Astrocyte of the cerebellum (primary cell): ENCODE data around the gene TNIP1.

ENCODE experiments used
- DNase-seq: peaks from one replicate; pipeline ENCODE4 v3.0.0-alpha.2; 2011; ENCODE audit warnings: low read depth
- H3K4me3 ChIP-seq: 2 replicates; pipeline ENCODE4 v1.5.1; 2011; ENCODE audit warnings: mild to moderate bottlenecking, low read depth, low read length, moderate library complexity
- in situ Hi-C: cut with HindIII; loops from 2 replicates; pipeline ENCODE4 v1.10.0; 2017; ENCODE audit warnings: low sequenced_read_pairs
- TF ChIP-seq, protein P1 (sequence below): IDR thresholded peaks from 2 replicates; pipeline ENCODE4 v1.5.1; 2012; ENCODE audit warnings: low read length, low read depth, moderate library complexity, mild to moderate bottlenecking; ENCODE audit errors: missing control alignments

The TNIP1 gene

DNA sequence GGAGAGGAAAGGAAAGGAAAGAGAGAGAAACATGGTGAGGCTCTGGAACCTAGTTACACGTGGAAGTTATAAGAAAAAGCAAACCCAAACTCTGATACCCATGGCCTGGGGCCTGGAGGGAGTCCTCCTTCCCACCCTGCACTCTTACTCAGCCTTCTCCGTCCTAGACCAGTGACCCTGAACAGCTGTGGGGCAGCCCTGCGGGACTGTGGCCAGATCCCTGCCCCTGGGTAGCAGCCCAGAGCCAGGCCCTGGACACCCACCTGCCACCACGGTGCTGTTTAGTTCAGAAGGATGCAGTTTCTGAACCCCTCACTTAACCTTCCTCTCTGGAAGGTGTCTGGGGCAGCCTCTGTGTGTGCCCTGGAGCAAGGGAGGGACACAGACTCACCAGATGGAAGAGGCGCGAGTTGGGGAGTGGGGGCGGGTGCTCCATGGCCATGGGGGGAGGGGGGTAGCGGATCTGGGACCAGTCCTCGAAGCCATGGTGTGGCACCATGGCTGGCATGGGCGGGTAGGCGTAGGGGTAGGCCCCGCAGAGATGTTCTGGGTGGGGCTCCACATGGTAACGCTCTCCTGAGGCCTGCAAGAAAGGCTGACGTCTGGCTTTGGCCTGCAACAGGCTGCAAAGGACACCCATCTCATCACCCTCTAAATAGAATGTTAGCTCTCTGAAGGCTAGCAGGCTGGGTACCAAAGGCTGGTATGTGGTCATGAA is 47.5 kb downstream of the TNIP1 start:
- TF ChIP-seq, protein P1, sequence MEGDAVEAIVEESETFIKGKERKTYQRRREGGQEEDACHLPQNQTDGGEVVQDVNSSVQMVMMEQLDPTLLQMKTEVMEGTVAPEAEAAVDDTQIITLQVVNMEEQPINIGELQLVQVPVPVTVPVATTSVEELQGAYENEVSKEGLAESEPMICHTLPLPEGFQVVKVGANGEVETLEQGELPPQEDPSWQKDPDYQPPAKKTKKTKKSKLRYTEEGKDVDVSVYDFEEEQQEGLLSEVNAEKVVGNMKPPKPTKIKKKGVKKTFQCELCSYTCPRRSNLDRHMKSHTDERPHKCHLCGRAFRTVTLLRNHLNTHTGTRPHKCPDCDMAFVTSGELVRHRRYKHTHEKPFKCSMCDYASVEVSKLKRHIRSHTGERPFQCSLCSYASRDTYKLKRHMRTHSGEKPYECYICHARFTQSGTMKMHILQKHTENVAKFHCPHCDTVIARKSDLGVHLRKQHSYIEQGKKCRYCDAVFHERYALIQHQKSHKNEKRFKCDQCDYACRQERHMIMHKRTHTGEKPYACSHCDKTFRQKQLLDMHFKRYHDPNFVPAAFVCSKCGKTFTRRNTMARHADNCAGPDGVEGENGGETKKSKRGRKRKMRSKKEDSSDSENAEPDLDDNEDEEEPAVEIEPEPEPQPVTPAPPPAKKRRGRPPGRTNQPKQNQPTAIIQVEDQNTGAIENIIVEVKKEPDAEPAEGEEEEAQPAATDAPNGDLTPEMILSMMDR: no peak
- no peak for DNase-seq
- in situ Hi-C loops: no loop called here
- no peak overlapping the region for H3K4me3 ChIP-seq

DNA sequence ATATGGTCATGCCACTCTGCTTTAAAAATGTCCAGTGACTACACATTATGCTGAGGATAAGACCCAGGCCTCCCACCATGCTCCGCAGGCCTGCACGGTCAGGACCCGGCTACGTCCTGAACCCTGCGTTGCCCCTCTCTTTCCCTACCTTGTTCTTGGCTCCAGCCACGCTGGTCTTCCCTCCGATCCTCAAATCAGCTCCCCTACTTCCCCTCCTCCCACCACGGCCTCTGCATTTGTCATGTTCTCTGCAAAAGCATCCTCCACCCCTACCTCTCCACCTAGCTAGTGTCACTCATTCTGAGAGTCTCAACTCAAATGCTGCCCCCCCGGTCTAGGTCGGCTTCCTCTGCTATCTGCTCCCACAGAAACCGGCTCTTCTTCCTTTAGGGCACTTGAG is 49.3 kb downstream of the TNIP1 start:
- TF ChIP-seq, protein P1: no peak
- H3K4me3 ChIP-seq: no peak overlapping the region
- DNase-seq: no peak
- in situ Hi-C loops: no loop called here

DNA sequence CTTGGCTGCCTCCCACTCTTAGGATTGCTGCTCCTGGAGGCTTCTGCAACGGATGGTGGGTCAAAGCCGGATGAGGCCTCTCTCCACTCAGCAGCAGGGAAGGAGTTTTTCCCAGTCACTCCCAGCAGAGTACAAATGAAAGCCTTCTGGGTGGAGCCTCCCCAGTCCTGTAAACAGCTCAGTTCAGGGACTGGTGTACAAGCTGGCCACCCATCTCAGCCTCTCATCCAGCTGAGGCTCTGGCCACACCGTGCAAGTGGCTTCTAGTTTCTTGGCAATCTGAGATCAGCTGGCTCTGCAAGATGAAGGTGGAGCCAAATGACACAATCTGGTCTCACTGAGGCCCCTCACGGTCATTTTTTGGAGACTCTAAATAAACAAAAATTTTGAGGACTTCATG is 50.5 kb downstream of the TNIP1 start:
- in situ Hi-C loops: no loop called here
- no peak for DNase-seq
- H3K4me3 ChIP-seq: no peak overlapping the region
- TF ChIP-seq, protein P1: no peak

DNA sequence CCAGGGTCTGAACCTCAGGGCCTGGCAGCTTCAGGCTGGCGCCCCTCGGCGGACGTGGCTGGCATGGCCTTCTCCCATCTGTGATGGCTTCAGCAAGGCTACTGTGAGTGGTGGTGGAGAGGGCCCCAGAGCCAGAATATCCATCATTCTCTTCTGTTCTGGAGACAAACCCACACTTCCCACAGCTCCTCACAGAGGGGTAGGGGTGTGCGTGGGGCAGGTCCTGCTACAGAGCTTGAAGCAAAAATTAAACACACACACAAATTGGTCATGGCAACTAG is 50.8 kb downstream of the TNIP1 start:
- TF ChIP-seq, protein P1: no peak
- DNase-seq: no peak
- no peak overlapping the region for H3K4me3 ChIP-seq
- in situ Hi-C loops: no loop called here

DNA sequence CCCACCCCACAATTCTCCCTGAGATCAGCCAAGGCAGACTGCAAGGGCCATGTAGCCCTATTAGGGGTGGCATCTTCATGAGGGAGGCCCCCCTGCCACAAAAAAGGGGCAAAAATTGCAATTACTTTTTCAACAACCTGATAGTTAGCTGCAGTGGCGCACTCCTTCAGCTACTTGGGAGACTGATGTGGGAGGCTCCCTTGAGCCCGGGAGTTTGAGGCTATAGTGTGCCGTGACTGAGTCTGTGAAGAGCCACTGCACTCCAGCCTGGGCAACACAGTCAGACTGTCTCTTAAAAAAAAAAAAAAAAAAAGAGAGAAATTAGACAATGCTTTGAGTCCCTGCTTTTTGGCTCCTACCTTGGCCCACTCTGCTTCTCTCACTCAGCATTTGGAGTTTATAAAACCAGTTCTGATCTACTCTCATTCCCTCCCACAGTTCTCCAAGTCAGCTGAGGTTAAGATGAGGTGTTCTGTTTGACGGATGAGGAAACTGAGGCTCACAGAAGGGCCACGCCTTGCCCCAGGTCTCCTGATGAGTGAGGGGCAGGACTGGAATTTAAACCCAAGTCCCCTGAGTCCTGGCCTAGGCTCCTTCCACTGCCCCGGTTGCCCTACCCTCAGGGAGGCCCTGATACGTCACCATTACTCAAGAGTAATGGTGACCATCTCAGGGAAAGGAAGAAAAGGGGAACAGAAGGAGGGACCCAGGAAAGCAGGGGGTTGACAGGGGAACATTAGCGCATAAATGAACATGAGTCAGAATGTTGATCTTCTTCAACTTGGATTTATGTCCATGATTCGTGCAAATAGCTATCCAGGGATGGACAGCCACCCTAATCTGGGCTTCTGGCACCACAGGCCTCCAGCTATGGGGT is 51.4 kb downstream of the TNIP1 start:
- TF ChIP-seq, protein P1: no peak
- H3K4me3 ChIP-seq: no peak overlapping the region
- no peak for DNase-seq
- in situ Hi-C loops: no loop called here

DNA sequence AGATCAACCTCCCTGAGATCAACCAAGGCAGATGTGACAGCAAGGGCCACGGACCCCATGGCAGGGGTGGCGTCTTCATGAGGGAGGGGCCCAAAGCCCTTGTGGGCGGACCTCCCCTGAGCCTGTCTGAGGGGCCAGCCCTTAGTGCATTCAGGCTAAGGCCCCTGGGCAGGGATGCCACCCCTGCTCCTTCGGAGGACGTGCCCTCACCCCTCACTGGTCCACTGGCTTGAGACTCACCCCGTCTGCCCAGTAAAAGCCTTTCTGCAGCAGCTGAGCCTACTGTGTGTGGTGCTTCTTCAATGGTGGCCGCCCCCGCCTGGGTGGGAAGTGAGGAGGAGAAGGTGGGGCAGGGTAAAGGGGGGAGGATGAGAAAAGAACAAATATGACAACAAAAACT is 52.1 kb downstream of the TNIP1 start:
- TF ChIP-seq, protein P1: no peak
- no peak overlapping the region for H3K4me3 ChIP-seq
- no peak for DNase-seq
- in situ Hi-C loops: no loop called here
